ENCODE measurements around the gene OR1L1. TPM values are rescaled to one million over a fixed set of nuclear protein-coding genes. Genes with fewer than 3 reads are reported as not detected.

OR1L1 gene
- total RNA-seq, 1 donor from 2014 or later = not detected

DNA sequence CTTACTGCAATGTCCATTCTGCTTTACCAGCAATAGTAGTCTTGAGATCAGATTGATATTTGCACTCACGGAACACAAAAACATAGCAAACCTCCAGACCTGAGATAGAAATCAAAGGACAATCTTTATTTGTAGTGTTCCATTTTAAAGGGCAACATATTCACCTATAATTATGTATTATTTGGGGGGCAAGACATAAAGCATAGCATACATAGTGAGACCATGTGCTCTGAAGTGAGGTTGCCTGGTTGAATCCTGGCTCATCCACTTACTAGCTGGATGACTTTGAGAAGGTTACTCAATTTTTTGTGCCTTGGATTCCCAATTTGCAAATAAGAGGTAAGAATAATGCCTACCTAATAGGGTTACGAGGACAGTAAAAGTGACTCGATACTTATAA, 4.0 kb upstream of the OR1L1 start, which contains the start of gene OR1B1:
Gene OR1B1, minus strand, starts transcription at position 101 of the 400 bp plus-strand sequence.
- Mint-ChIP-seq H3K4me3 (ENCODE audit: unreplicated experiment) (no peak within 1 kb of the TSS), H3K27me3 (ENCODE audit: unreplicated experiment) (no peaks in the 10 kb centered on the region), H3K27ac (ENCODE audit: unreplicated experiment) (no peak within 1 kb of the TSS), H3K4me1 (ENCODE audit: low read depth, unreplicated experiment) (no peaks in the 10 kb centered on the region), H3K36me3 (ENCODE audit: unreplicated experiment) (no peaks in the 10 kb centered on the region), H3K9me3 (ENCODE audit: unreplicated experiment) (no peaks in the 10 kb centered on the region)
- TF ChIP-seq, protein P1, sequence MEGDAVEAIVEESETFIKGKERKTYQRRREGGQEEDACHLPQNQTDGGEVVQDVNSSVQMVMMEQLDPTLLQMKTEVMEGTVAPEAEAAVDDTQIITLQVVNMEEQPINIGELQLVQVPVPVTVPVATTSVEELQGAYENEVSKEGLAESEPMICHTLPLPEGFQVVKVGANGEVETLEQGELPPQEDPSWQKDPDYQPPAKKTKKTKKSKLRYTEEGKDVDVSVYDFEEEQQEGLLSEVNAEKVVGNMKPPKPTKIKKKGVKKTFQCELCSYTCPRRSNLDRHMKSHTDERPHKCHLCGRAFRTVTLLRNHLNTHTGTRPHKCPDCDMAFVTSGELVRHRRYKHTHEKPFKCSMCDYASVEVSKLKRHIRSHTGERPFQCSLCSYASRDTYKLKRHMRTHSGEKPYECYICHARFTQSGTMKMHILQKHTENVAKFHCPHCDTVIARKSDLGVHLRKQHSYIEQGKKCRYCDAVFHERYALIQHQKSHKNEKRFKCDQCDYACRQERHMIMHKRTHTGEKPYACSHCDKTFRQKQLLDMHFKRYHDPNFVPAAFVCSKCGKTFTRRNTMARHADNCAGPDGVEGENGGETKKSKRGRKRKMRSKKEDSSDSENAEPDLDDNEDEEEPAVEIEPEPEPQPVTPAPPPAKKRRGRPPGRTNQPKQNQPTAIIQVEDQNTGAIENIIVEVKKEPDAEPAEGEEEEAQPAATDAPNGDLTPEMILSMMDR (IDR thresholded peaks at IDR 0.05; ENCODE audit: partially characterized antibody, unreplicated experiment) = no peak
- no peak for DNase-seq

DNA sequence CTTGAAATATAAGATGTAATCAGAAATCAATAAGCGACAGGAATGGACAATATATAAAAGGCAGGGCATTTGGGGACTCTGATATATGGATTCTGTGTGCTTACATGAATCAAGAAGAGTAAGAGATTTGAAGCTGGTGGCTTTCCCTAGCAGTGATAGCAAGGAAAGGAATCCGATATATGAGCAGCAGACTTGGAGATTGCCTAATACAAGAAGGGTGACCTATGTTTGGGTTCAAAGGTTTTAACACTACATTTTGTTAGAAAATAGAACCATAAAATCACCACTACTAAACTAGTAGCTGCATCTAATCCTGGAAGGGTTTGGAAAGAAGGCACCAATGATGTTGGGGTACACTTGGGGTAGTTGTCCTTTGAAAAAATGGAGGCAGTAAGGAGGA, 11.0 kb downstream of the OR1L1 start:
- Mint-ChIP-seq H3K27ac (ENCODE audit: unreplicated experiment) (no peak overlapping the region), H3K36me3 (ENCODE audit: unreplicated experiment) (peaks cover 10% of the 10 kb centered on the region), H3K4me3 (ENCODE audit: unreplicated experiment) (no peak overlapping the region), H3K27me3 (ENCODE audit: unreplicated experiment) (no peaks in the 10 kb centered on the region), H3K9me3 (ENCODE audit: unreplicated experiment) (peaks cover 4% of the 10 kb centered on the region), H3K4me1 (ENCODE audit: low read depth, unreplicated experiment) (no peaks in the 10 kb centered on the region)
- DNase-seq = no peak
- TF ChIP-seq, protein P1 (IDR thresholded peaks at IDR 0.05; ENCODE audit: partially characterized antibody, unreplicated experiment) = no peak

DNA sequence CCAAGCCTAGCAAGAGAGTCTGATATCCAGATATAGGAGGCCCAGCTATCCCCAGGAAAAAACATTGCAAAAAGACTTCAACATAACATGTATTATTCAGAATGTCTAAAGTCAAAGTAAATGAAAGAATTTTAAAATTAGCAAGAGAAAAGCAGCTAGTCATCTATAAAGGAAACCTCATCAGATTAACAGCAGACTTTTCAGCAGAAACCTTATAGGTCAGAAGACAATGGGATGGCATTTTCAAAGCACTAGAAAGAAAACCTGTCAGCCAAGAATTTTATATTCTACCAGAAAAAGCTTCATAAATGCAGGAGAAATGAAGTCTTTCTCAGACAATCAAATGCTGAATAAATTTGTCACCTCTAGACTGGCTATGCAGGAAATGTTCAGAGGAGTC, 23.3 kb downstream of the OR1L1 start:
- H3K4me3 Mint-ChIP-seq (ENCODE audit: unreplicated experiment) = no peak overlapping the region
- no peak for DNase-seq
- no peak overlapping the region for H3K27ac Mint-ChIP-seq (ENCODE audit: unreplicated experiment)
- H3K4me1 Mint-ChIP-seq (ENCODE audit: low read depth, unreplicated experiment) = no peaks in the 10 kb centered on the region
- TF ChIP-seq, protein P1 (IDR thresholded peaks at IDR 0.05; ENCODE audit: partially characterized antibody, unreplicated experiment) = no peak
- H3K27me3 Mint-ChIP-seq (ENCODE audit: unreplicated experiment) = no peaks in the 10 kb centered on the region
- H3K9me3 Mint-ChIP-seq (ENCODE audit: unreplicated experiment) = peaks cover 2% of the 10 kb centered on the region
- H3K36me3 Mint-ChIP-seq (ENCODE audit: unreplicated experiment) = peaks cover 7% of the 10 kb centered on the region

DNA sequence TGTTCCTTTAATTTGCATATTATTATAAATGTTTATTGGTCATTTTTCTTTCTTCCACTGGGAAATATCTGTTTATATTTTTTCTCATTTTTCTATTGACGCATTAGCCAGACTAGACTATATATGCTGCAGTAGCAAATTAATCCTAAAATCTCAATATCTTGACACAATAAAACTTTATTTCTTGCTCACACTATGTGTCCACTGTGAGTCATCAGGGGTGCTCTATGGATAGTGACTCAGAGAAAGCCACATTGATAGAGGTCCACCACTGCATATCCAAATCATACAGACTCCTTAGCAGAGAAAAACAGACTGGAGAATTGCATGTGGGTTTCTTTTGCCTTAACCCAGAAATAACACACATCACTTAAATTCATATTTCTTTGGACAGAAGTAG, 34.2 kb downstream of the OR1L1 start:
- Mint-ChIP-seq H3K4me1 (ENCODE audit: low read depth, unreplicated experiment) (no peaks in the 10 kb centered on the region), H3K27me3 (ENCODE audit: unreplicated experiment) (no peaks in the 10 kb centered on the region), H3K4me3 (ENCODE audit: unreplicated experiment) (no peak overlapping the region), H3K27ac (ENCODE audit: unreplicated experiment) (no peak overlapping the region), H3K36me3 (ENCODE audit: unreplicated experiment) (no peaks in the 10 kb centered on the region), H3K9me3 (ENCODE audit: unreplicated experiment) (peaks cover under 1% of the 10 kb centered on the region)
- TF ChIP-seq, protein P1 (IDR thresholded peaks at IDR 0.05; ENCODE audit: partially characterized antibody, unreplicated experiment) = no peak
- no peak for DNase-seq

Other genes starting within 250 kb of the OR1L1 start
- not detected for gene OR1J1, start 183.8 kb upstream of the OR1L1 start, total RNA-seq (ENCODE audit: unreplicated experiment)
- gene OR1J2, start 150.9 kb upstream of the OR1L1 start, total RNA-seq (ENCODE audit: unreplicated experiment) = not detected
- not detected for gene OR1J4, start 142.6 kb upstream of the OR1L1 start, total RNA-seq (ENCODE audit: unreplicated experiment)
- not detected for gene OR1N1, start 134.4 kb upstream of the OR1L1 start, total RNA-seq (ENCODE audit: unreplicated experiment)
- gene OR1N2, start 108.6 kb upstream of the OR1L1 start, total RNA-seq (ENCODE audit: unreplicated experiment) = not detected
- not detected for gene OR1L8, start 78.3 kb upstream of the OR1L1 start, total RNA-seq (ENCODE audit: unreplicated experiment)
- gene OR1Q1, start 47.0 kb upstream of the OR1L1 start, total RNA-seq (ENCODE audit: unreplicated experiment) = not detected
- not detected for gene OR1B1, start 4.1 kb upstream of the OR1L1 start, total RNA-seq (ENCODE audit: unreplicated experiment)
- not detected for gene OR1L3, start 13.4 kb downstream of the OR1L1 start, total RNA-seq (ENCODE audit: unreplicated experiment)
- not detected for gene OR1L4, start 62.3 kb downstream of the OR1L1 start, total RNA-seq (ENCODE audit: unreplicated experiment)
- not detected for gene OR1L6, start 80.6 kb downstream of the OR1L1 start, total RNA-seq (ENCODE audit: unreplicated experiment)
- not detected for gene OR5C1, start 127.2 kb downstream of the OR1L1 start, total RNA-seq (ENCODE audit: unreplicated experiment)
- not detected for gene OR1K1, start 138.4 kb downstream of the OR1L1 start, total RNA-seq (ENCODE audit: unreplicated experiment)
- 27.6 TPM for gene PDCL, start 166.9 kb downstream of the OR1L1 start, total RNA-seq (ENCODE audit: unreplicated experiment)
- gene RC3H2, start 243.6 kb downstream of the OR1L1 start, total RNA-seq (ENCODE audit: unreplicated experiment) = 71.7 TPM

Measured in glutamatergic neuron (in vitro differentiated cells).